Sigmoid colon (tissue), 7 donors: Measurements from ENCODE around the gene CD2. TPM values are rescaled to one million over a fixed set of nuclear protein-coding genes. Genes with fewer than 3 reads are reported as not detected.

Experiments
- DNase-seq: peaks from one replicate; pipeline ENCODE4 v3.0.0-alpha.2; 2019
- H3K27ac ChIP-seq, 4 donors: fragments of 200-600 bp; sonication (generic); one replicate each; pipeline ENCODE4 v1.5.1; 2016 to 2019; ENCODE audit warnings: mild to moderate bottlenecking in 1 of 4
- H3K27me3 ChIP-seq, 3 donors: fragments of 200-600 bp; sonication (generic); one replicate each; pipeline ENCODE4 v1.5.1; 2019; ENCODE audit warnings: mild to moderate bottlenecking in 1 of 3
- H3K36me3 ChIP-seq, 4 donors: fragments of 200-600 bp; sonication (generic); one replicate each; pipeline ENCODE4 v1.5.1; 2016 to 2019
- H3K4me1 ChIP-seq, 4 donors: fragments of 200-600 bp; sonication (generic); one replicate each; pipeline ENCODE4 v1.5.1; 2017 to 2019
- H3K4me3 ChIP-seq, 4 donors: fragments of 200-600 bp; sonication (generic); one replicate each; pipeline ENCODE4 v1.5.1; 2017 to 2019; ENCODE audit warnings: mild to moderate bottlenecking in 2 of 4, moderate library complexity in 1 of 4
- H3K9me3 ChIP-seq, 4 donors: fragments of 200-600 bp in 3 of 4; sonication (generic) in 3 of 4; one replicate each; pipeline versions ENCODE4 v1.5.1 to v1.6.1; 2013 to 2019
- CTCF ChIP-seq, 4 experiments: fragments of 450-650 bp in 3 of 4; fragments of 200-600 bp in 1 of 4; IDR thresholded peaks; one replicate each; pipeline ENCODE4 v1.5.1; 2016 to 2019; ENCODE audit warnings: antibody characterized with exemption in 4 of 4, mild to moderate bottlenecking in 3 of 4, moderate library complexity in 2 of 4
- EP300 ChIP-seq, 4 donors: sonication (generic); formaldehyde crosslinking; IDR thresholded peaks; one replicate each; pipeline ENCODE4 v1.6.1; 2017; ENCODE audit warnings: antibody characterized with exemption in 4 of 4
- POLR2A ChIP-seq, 2 donors: fragments of 450-650 bp; IDR thresholded peaks; one replicate each; pipeline ENCODE4 v1.6.1; 2016; ENCODE audit warnings: antibody characterized with exemption in 2 of 2, mild to moderate bottlenecking in 2 of 2, moderate library complexity in 2 of 2
- POLR2AphosphoS5 ChIP-seq, 4 donors: sonication (generic); formaldehyde crosslinking; IDR thresholded peaks; one replicate each; pipeline ENCODE4 v1.6.1; 2017; ENCODE audit warnings: antibody characterized with exemption in 4 of 4
- WGBS, 2 donors: extraction: QIAGEN DNeasy Blood & Tissue Kit; methylation state at CpG; one replicate each; pipeline ENCODE4 v1.1.7; 2013; 5-methylcytosine and 5-hydroxymethylcytosine counted together
- intact Hi-C: fragments of 100-400 bp; cut with DNase I; formaldehyde crosslinking; loops from one replicate; pipeline ENCODE4 v1.15.1; 2023
- polyA plus RNA-seq, 3 donors: library from polyadenylated mRNA; stranded (reverse); fragments of 200-250 nt; gene quantifications; one replicate each; pipeline ENCODE4 v1.2.3, GENCODE V29; 2013
- total RNA-seq, 4 donors: library from RNA; depleted of rRNA; stranded (reverse); fragments of >200 nt; gene quantifications; one replicate each; pipeline ENCODE4 v1.1.0, GENCODE V29; 2016
- donor health status: healthy with polysubstance abuse.
- donor health status: Bipolar disorder and iron deficiency.
- donor health status: healthy.

The CD2 gene
- total and polyA plus RNA-seq, 7 donors, result 0.36 to 30.2 (median 1.1) TPM; not detected in 1

GRCh38 chr1:116709666-116710167 lies 44.5 kb upstream of the CD2 start:
- no peak for TF ChIP-seq POLR2AphosphoS5 (IDR thresholded peaks at IDR 0.05)
- no peaks in the 10 kb centered on the region for H3K9me3 ChIP-seq
- H3K4me1 ChIP-seq, result peaks cover 0 to 9% (median 1%) of the 10 kb centered on the region in 4 donors
- no peak overlapping the region for H3K4me3 ChIP-seq
- H3K27ac ChIP-seq, result no peak overlapping the region
- H3K27me3 ChIP-seq, result no peaks in the 10 kb centered on the region
- 91 to 94% methylated on average over 7 of the region's 7 CpGs for WGBS, 2 donors
- H3K36me3 ChIP-seq, result no peaks in the 10 kb centered on the region
- intact Hi-C loops, result no loop called here
- DNase-seq, result no peak

GRCh38 chr1:116710420-116711262 lies 43.6 kb upstream of the CD2 start:
- Histone ChIP-seq H3K27ac (no peak overlapping the region), H3K4me3 (no peak overlapping the region), H3K4me1 (peaks cover 0 to 7% (median 0%) of the 10 kb centered on the region in 4 donors), H3K9me3 (no peaks in the 10 kb centered on the region), H3K36me3 (no peaks in the 10 kb centered on the region), H3K27me3 (no peaks in the 10 kb centered on the region)
- no peak for DNase-seq
- 56 to 76% methylated on average over 2 of the region's 2 CpGs for WGBS, 2 donors
- intact Hi-C loops, result no loop called here
- TF ChIP-seq EP300 (IDR thresholded peaks at IDR 0.05), result no peak
- no peak for TF ChIP-seq POLR2A (IDR thresholded peaks at IDR 0.05)
- TF ChIP-seq CTCF (IDR thresholded peaks at IDR 0.05), result no peak
- TF ChIP-seq POLR2AphosphoS5 (IDR thresholded peaks at IDR 0.05), result no peak

DNA sequence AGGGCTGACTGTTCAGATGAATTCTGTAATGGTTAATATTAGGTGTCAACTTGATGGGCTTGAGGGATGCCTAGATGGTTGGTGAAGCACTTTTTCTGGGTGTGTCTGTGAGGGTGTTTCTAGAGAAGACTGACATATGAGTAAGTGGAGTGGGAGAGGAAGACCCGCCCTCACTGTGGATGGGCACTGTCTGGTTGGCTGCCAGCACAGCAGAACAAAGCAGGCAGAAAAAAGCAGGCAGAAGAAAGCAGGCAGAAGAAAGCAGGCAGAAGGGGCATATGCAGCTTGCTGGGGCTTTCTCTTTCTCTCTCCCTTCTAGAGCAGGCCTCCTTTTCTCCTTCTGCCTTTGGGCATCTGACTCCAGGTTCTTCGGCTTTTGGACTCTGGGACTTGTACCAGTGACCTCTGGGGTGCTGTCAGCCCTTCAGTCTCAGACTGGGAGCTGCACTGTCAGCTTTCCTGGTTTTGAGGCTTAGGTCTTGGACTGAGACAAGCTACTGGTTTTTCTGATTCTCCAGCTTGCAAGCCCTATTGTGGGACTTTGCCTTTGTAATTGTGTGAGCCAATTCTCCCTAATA lies 42.9 kb upstream of the CD2 start:
- 76% methylated on average over 2 of the region's 2 CpGs for WGBS, 2 donors

DNA sequence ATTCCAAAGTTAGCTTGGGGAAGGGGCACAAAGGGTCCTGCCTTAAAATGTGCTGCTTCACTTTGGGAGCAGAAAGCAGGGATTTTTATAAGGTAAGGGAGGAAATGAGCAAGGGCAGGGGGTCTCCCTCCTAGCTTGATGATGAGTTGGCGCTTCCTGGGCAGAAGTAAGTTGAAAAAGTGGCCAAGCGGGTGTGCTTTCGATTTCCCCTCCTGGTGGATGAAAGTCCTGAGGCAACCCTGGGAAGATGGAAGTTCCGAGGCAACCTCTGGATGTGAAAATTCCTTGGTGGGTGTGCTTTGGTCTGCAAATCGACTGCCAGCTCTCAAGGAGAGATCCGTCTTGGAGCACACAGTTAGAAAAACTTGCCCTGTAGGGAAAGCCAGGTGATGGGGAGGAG lies 41.7 kb upstream of the CD2 start:
- Histone ChIP-seq H3K4me1 (peaks cover 0 to 7% (median 0%) of the 10 kb centered on the region in 4 donors), H3K27ac (no peak overlapping the region), H3K27me3 (no peaks in the 10 kb centered on the region), H3K9me3 (no peaks in the 10 kb centered on the region), H3K4me3 (no peak overlapping the region), H3K36me3 (no peaks in the 10 kb centered on the region)
- TF ChIP-seq POLR2A (IDR thresholded peaks at IDR 0.05), result no peak
- no peak for TF ChIP-seq CTCF (IDR thresholded peaks at IDR 0.05)
- no peak for TF ChIP-seq EP300 (IDR thresholded peaks at IDR 0.05)
- TF ChIP-seq POLR2AphosphoS5 (IDR thresholded peaks at IDR 0.05), result no peak
- no peak for DNase-seq
- 73 to 77% methylated on average over 6 of the region's 6 CpGs for WGBS, 2 donors
- intact Hi-C loops, result no loop called here

More for the DNA sequence above, 42.9 kb upstream of the CD2 start:
- no peaks in the 10 kb centered on the region for H3K36me3 ChIP-seq
- peaks cover 0 to 7% (median 0%) of the 10 kb centered on the region in 4 donors for H3K4me1 ChIP-seq
- H3K27ac ChIP-seq, result no peak overlapping the region
- no peaks in the 10 kb centered on the region for H3K9me3 ChIP-seq
- no peaks in the 10 kb centered on the region for H3K27me3 ChIP-seq
- intact Hi-C loops, result no loop called here
- no peak overlapping the region for H3K4me3 ChIP-seq
- TF ChIP-seq POLR2AphosphoS5 (IDR thresholded peaks at IDR 0.05) (no peak), CTCF (IDR thresholded peaks at IDR 0.05) (no peak), EP300 (IDR thresholded peaks at IDR 0.05) (no peak), POLR2A (IDR thresholded peaks at IDR 0.05) (no peak)
- DNase-seq, result no peak

DNA sequence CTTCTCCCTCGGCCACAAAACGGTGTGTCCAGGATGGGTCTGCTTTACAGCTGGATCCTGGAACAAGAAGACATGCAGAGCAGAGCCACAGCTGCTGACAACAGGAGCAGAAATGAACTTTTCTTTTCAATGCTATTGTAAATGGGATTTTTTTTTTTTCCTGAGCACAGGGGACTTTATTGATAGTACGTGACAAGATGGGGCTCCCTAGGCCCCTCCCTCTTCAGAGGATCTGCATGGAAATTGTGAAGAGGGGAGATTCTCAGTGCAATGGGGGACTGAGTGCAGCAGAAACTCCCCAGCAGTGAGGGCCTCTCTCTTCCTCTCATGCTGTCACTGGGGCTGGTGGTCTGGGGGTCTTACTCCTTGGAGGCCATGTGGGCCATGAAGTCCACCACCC lies 40.8 kb upstream of the CD2 start:
- H3K4me3 ChIP-seq, result no peak overlapping the region
- H3K9me3 ChIP-seq, result no peaks in the 10 kb centered on the region
- H3K27ac ChIP-seq, result no peak overlapping the region
- no peaks in the 10 kb centered on the region for H3K27me3 ChIP-seq
- no peak for DNase-seq
- WGBS, 2 donors, result 92 to 96% methylated on average over 3 of the region's 3 CpGs
- H3K4me1 ChIP-seq, result peaks cover 0 to 7% (median 0%) of the 10 kb centered on the region in 4 donors
- intact Hi-C loops, result no loop called here
- no peaks in the 10 kb centered on the region for H3K36me3 ChIP-seq
- TF ChIP-seq POLR2A (IDR thresholded peaks at IDR 0.05), result no peak
- TF ChIP-seq CTCF (IDR thresholded peaks at IDR 0.05), result no peak
- TF ChIP-seq POLR2AphosphoS5 (IDR thresholded peaks at IDR 0.05), result no peak
- TF ChIP-seq EP300 (IDR thresholded peaks at IDR 0.05), result no peak
